ENCODE measurements around the gene TMEM161A. TPM values are rescaled to one million over a fixed set of nuclear protein-coding genes. Genes with fewer than 3 reads are reported as not detected.
"Not testable (repeated sequence)": the region's sequence is repeated elsewhere in the genome, so short reads cannot be mapped to it uniquely, and the experiment has no call there.

Gene TMEM161A
- total RNA-seq, 1 donor from 2014 or later = 27.1 TPM

DNA sequence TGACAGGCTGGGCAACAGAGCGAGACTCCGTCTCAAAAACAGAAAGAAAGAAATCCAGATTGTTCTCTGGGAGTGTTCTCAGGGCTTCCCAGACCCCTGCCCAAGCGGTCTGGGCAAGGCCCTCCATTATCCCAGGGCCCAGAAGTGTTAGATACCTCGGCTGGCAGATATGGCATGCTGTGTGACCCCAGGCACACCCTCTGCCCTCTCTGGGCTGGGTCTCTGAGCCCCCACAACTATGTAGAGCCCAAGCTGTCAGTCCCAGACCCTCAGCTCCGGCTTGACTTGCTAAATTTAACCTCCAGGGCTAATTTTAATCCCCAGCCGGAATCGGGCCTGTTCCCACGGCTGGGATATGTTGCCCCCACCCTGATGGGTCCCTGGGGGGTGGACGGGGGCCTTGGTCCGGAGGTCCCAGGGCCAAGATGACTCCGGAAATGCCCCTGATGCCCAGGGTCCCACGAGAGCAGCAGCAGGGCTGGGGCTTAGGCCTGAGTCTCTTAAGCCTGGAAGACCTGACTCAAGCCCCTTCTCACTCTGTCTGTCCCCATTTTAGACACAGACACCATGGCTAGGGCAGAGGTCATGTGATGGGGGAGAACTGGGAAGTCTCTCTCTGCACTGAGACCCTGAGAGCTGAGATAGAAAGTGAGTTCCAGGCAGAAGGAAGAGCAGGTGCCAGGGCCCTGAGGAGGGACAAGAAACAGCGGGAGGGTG is 14.5 kb upstream of the TMEM161A start:
- H3K9me3 Mint-ChIP-seq (ENCODE audit: low read depth) = no peaks in the 10 kb centered on the region
- no peak for DNase-seq (ENCODE audit: low spot score)

DNA sequence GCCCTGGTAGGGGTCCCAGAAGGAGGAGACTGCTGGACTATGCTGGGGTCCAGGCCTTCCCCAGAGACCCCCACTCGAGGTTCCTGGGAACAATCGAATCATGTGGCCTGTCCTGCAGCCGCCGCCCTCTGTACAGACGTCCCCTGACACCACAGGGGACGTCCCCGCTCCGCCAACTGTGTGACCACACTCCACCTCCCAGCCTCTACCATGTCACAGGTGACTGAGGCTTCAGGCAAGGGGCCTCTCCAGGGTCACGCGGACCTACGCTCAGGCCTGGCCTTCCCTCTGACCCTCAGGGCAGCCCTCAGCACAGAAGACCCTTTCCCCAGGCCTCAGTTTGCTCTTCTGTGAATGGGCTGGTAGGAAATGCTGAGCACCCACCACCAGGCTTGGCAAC is 13.1 kb upstream of the TMEM161A start:
- Mint-ChIP-seq H3K4me1 (ENCODE audit: low read depth) (no peaks in the 10 kb centered on the region), H3K4me3 (ENCODE audit: unreplicated experiment) (no peak overlapping the region), H3K9me3 (ENCODE audit: low read depth) (no peaks in the 10 kb centered on the region), H3K27me3 (ENCODE audit: low read depth) (no peaks in the 10 kb centered on the region), H3K27ac (ENCODE audit: unreplicated experiment) (no peak overlapping the region), H3K36me3 (ENCODE audit: low read depth) (peaks cover 6% of the 10 kb centered on the region)
- no peak for DNase-seq (ENCODE audit: low spot score)
- no peak for TF ChIP-seq CTCF (IDR thresholded peaks at IDR 0.05)

More for the DNA sequence above, 14.5 kb upstream of the TMEM161A start:
- Mint-ChIP-seq H3K4me1 (ENCODE audit: low read depth) (no peaks in the 10 kb centered on the region), H3K4me3 (ENCODE audit: unreplicated experiment) (no peak overlapping the region), H3K36me3 (ENCODE audit: low read depth) (peaks cover 10% of the 10 kb centered on the region), H3K27me3 (ENCODE audit: low read depth) (no peaks in the 10 kb centered on the region), H3K27ac (ENCODE audit: unreplicated experiment) (no peak overlapping the region)
- no peak for TF ChIP-seq CTCF (IDR thresholded peaks at IDR 0.05)

GRCh38 chr19:19149435-19149834 is 11.2 kb upstream of the TMEM161A start:
- H3K9me3 Mint-ChIP-seq (ENCODE audit: low read depth) = no peaks in the 10 kb centered on the region
- H3K27me3 Mint-ChIP-seq (ENCODE audit: low read depth) = no peaks in the 10 kb centered on the region
- no peak overlapping the region for H3K27ac Mint-ChIP-seq (ENCODE audit: unreplicated experiment)
- H3K4me3 Mint-ChIP-seq (ENCODE audit: unreplicated experiment) = no peak overlapping the region
- no peak for TF ChIP-seq CTCF (IDR thresholded peaks at IDR 0.05)
- H3K4me1 Mint-ChIP-seq (ENCODE audit: low read depth) = no peaks in the 10 kb centered on the region
- DNase-seq (ENCODE audit: low spot score) = no peak
- H3K36me3 Mint-ChIP-seq (ENCODE audit: low read depth) = no peaks in the 10 kb centered on the region

GRCh38 chr19:19148504-19148903 is 10.2 kb upstream of the TMEM161A start:
- H3K4me1 Mint-ChIP-seq (ENCODE audit: low read depth) = not testable (repeated sequence)

DNA sequence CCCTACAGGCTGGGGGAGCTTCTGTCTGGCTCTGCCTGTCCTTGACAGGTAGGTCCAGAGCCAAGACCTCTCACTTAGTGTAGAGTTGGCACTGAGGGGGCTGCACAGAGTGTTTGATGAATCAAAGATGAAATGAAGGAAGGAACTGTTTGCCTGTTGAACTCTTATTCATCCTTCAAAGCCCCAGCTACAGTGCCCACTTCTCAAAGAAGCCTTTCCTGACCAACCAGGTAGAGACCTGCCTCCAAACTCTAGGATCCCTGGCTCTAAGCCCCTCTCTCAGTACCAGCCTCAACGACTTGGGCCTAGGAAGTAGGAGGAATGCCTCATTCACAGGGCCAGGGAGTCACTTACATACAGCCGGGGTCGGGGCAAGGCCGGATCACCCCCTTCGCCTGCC is 9.1 kb upstream of the TMEM161A start:
- TF ChIP-seq CTCF (IDR thresholded peaks at IDR 0.05) = no peak

More at GRCh38 chr19:19148504-19148903, 10.2 kb upstream of the TMEM161A start:
- H3K27me3 Mint-ChIP-seq (ENCODE audit: low read depth); H3K9me3 Mint-ChIP-seq (ENCODE audit: low read depth); H3K27ac Mint-ChIP-seq (ENCODE audit: unreplicated experiment); H3K4me3 Mint-ChIP-seq (ENCODE audit: unreplicated experiment); H3K36me3 Mint-ChIP-seq (ENCODE audit: low read depth); DNase-seq (ENCODE audit: low spot score): not testable (repeated sequence)

DNA sequence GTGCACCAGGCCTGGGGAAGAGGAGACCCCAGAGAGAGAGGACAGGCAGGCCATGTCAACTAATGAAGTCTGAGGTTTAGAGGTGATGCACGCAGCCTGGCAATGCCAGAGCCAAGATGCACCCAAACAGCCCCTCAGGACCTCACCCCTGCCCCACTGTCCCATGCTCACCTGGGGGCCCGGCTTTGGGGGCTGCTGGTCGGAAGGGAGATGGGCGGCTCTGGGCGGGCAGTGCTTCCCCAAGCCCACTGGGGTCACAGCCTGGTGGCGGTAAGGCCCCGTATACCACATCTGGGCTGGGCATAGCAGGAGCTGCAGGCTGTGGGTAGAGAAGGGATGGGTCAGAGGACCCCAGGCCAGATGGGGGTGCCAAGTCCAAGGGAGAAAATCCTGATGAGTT is 8.6 kb upstream of the TMEM161A start:
- Mint-ChIP-seq H3K9me3 (ENCODE audit: low read depth) (no peaks in the 10 kb centered on the region), H3K27me3 (ENCODE audit: low read depth) (no peaks in the 10 kb centered on the region), H3K27ac (ENCODE audit: unreplicated experiment) (no peak overlapping the region), H3K36me3 (ENCODE audit: low read depth) (no peaks in the 10 kb centered on the region), H3K4me1 (ENCODE audit: low read depth) (no peaks in the 10 kb centered on the region), H3K4me3 (ENCODE audit: unreplicated experiment) (no peak overlapping the region)
- DNase-seq (ENCODE audit: low spot score) = no peak
- no peak for TF ChIP-seq CTCF (IDR thresholded peaks at IDR 0.05)

More for the DNA sequence above, 9.1 kb upstream of the TMEM161A start:
- Mint-ChIP-seq H3K4me3 (ENCODE audit: unreplicated experiment) (no peak overlapping the region), H3K27me3 (ENCODE audit: low read depth) (no peaks in the 10 kb centered on the region), H3K36me3 (ENCODE audit: low read depth) (no peaks in the 10 kb centered on the region), H3K27ac (ENCODE audit: unreplicated experiment) (no peak overlapping the region), H3K4me1 (ENCODE audit: low read depth) (no peaks in the 10 kb centered on the region), H3K9me3 (ENCODE audit: low read depth) (no peaks in the 10 kb centered on the region)
- no peak for DNase-seq (ENCODE audit: low spot score)

Data from chondrocyte (in vitro differentiated cells).